ENCODE data around the gene AHI1.
"Not testable (repeated sequence)": the region's sequence is repeated elsewhere in the genome, so short reads cannot be mapped to it uniquely, and the experiment has no call there.

- TF ChIP-seq CTCF (conservative IDR thresholded peaks at IDR 0.05; ENCODE audit: low read length); EZH2phosphoT487 (IDR thresholded peaks at IDR 0.05; ENCODE audit: borderline replicate concordance, low read depth, low read length): not testable (repeated sequence)
Observed at GRCh38 chr6:135339920-135340319, 157.6 kb downstream of the AHI1 start.
